K562 (cell line): ENCODE measurements around the gene ZNF408.

Experiments
- POLR2AphosphoS5 ChIP-seq: IDR thresholded peaks from 2 replicates; pipeline ENCODE4 v1.6.1; 2011; ENCODE audit warnings: mild to moderate bottlenecking, low read depth, low read length, moderate library complexity; ENCODE audit not compliant: control insufficient read depth, insufficient read depth
- ZNF707 ChIP-seq: fragments of 250-450 bp; sonication (Bioruptor Pico); conservative IDR thresholded peaks from 2 replicates; pipeline ENCODE4 v1.8.0; 2022; ENCODE audit warnings: inconsistent platforms, mild to moderate bottlenecking, moderate library complexity
- TF ChIP-seq, protein P1 (sequence below), 3 experiments: IDR thresholded peaks in 2 of 3; conservative IDR thresholded peaks in 1 of 3; 2 replicates each; pipeline ENCODE4 v1.5.1; 2011 to 2012; ENCODE audit warnings: low read length in 3 of 3, mild to moderate bottlenecking in 3 of 3, control low read depth in 2 of 3, improper control_type of control experiment in 1 of 3, inconsistent platforms in 1 of 3, low read depth in 1 of 3, mixed read lengths in 1 of 3, moderate library complexity in 1 of 3; ENCODE audit not compliant: insufficient read depth in 2 of 3
- TF ChIP-seq, protein P2 (sequence below), 2 experiments: IDR thresholded peaks; 2 replicates each; pipeline ENCODE4 v1.6.1; 2012; ENCODE audit warnings: improper control_type of control experiment in 2 of 2, low read depth in 2 of 2, low read length in 2 of 2, borderline replicate concordance in 1 of 2

DNA sequence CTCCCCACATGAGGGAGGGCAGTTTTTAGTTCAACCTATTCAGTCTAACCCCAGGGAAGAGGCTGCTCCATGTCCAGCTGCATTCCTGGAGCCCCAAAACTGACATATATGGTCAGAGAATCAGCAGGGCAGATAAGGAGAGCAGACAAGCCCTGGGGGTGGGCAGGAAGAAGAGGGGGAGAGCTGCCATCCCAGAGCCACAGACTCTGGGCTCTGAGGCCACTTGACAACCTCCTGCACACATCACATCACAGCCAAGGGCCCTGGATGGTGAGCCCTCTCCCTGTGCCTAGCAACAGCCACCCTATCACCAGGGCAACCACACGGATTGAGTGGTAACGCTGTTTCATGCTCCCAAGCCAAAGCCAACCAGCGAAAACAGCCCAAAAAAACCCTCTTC, 3.5 kb upstream of the ZNF408 start:
- TF ChIP-seq ZNF707 (CRISPR knock-in tag) (no peak), POLR2AphosphoS5 (no peak)
- TF ChIP-seq, protein P1, sequence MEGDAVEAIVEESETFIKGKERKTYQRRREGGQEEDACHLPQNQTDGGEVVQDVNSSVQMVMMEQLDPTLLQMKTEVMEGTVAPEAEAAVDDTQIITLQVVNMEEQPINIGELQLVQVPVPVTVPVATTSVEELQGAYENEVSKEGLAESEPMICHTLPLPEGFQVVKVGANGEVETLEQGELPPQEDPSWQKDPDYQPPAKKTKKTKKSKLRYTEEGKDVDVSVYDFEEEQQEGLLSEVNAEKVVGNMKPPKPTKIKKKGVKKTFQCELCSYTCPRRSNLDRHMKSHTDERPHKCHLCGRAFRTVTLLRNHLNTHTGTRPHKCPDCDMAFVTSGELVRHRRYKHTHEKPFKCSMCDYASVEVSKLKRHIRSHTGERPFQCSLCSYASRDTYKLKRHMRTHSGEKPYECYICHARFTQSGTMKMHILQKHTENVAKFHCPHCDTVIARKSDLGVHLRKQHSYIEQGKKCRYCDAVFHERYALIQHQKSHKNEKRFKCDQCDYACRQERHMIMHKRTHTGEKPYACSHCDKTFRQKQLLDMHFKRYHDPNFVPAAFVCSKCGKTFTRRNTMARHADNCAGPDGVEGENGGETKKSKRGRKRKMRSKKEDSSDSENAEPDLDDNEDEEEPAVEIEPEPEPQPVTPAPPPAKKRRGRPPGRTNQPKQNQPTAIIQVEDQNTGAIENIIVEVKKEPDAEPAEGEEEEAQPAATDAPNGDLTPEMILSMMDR (IDR thresholded peaks at IDR 0.05 in 2 of 3, conservative IDR thresholded peaks at IDR 0.05 in 1 of 3; ENCODE audit: insufficient read depth in 2 of 3, low read depth in 1 of 3, low read length in 3 of 3): no peak
- TF ChIP-seq, protein P2, sequence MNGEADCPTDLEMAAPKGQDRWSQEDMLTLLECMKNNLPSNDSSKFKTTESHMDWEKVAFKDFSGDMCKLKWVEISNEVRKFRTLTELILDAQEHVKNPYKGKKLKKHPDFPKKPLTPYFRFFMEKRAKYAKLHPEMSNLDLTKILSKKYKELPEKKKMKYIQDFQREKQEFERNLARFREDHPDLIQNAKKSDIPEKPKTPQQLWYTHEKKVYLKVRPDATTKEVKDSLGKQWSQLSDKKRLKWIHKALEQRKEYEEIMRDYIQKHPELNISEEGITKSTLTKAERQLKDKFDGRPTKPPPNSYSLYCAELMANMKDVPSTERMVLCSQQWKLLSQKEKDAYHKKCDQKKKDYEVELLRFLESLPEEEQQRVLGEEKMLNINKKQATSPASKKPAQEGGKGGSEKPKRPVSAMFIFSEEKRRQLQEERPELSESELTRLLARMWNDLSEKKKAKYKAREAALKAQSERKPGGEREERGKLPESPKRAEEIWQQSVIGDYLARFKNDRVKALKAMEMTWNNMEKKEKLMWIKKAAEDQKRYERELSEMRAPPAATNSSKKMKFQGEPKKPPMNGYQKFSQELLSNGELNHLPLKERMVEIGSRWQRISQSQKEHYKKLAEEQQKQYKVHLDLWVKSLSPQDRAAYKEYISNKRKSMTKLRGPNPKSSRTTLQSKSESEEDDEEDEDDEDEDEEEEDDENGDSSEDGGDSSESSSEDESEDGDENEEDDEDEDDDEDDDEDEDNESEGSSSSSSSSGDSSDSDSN (IDR thresholded peaks at IDR 0.05; ENCODE audit: borderline replicate concordance in 1 of 2, low read depth in 2 of 2, low read length in 2 of 2): no peak
